Neural progenitor cell (in vitro differentiated cells): Measurements from ENCODE around the gene PPIL4. TPM values are rescaled to one million over a fixed set of nuclear protein-coding genes. Genes with fewer than 3 reads are reported as not detected.

Source experiments
- DNase-seq: peaks from one replicate; pipeline ENCODE4 v3.0.0-alpha.2; 2016; ENCODE audit warnings: low spot score
- H2AFZ ChIP-seq: fragments of 200-600 bp; sonication (generic); replicated peaks from 2 replicates; pipeline ENCODE4 v1.6.1; 2016; ENCODE audit warnings: antibody characterized with exemption
- H3F3A ChIP-seq: fragments of 200-600 bp; sonication (generic); 2 replicates; pipeline ENCODE4 v1.6.1; 2016; ENCODE audit warnings: antibody characterized with exemption, low read depth
- H3K27ac ChIP-seq: fragments of 200-600 bp; sonication (generic); 2 replicates; pipeline ENCODE4 v1.5.1; 2016; ENCODE audit warnings: mild to moderate bottlenecking
- H3K27me3 ChIP-seq: fragments of 200-600 bp; sonication (generic); 2 replicates; pipeline ENCODE4 v1.6.1; 2016; ENCODE audit warnings: mild to moderate bottlenecking, moderate library complexity
- H3K36me3 ChIP-seq: fragments of 200-600 bp; sonication (generic); 2 replicates; pipeline ENCODE4 v1.5.1; 2016
- H3K4me1 ChIP-seq: fragments of 200-600 bp; sonication (generic); 2 replicates; pipeline ENCODE4 v1.6.1; 2016; ENCODE audit warnings: mixed run types
- H3K4me2 ChIP-seq: fragments of 200-600 bp; sonication (generic); 2 replicates; pipeline ENCODE4 v1.6.1; 2016
- H3K4me3 ChIP-seq: fragments of 200-600 bp; sonication (generic); 2 replicates; pipeline ENCODE4 v1.5.1; 2016
- H3K79me2 ChIP-seq: fragments of 200-600 bp; sonication (generic); 2 replicates; pipeline ENCODE4 v1.6.1; 2016; ENCODE audit warnings: low read depth
- H3K9ac ChIP-seq: fragments of 200-600 bp; sonication (generic); 2 replicates; pipeline ENCODE4 v1.6.1; 2016
- H3K9me3 ChIP-seq: fragments of 200-600 bp; sonication (generic); 2 replicates; pipeline ENCODE4 v1.5.1; 2016; ENCODE audit warnings: low read depth
- H4K20me1 ChIP-seq: fragments of 200-600 bp; sonication (generic); 2 replicates; pipeline ENCODE4 v1.6.1; 2016; ENCODE audit warnings: low read depth
- H3K27ac Mint-ChIP-seq: 3 replicates; pipeline ENCODE4 v1.8.0; 2021; ENCODE audit warnings: mixed read lengths
- H3K27me3 Mint-ChIP-seq: 2 replicates; pipeline ENCODE4 v1.8.0; 2022; ENCODE audit warnings: low read depth, mild to moderate bottlenecking, inconsistent platforms, moderate library complexity, mixed read lengths; ENCODE audit not compliant: insufficient read depth
- H3K36me3 Mint-ChIP-seq: 3 replicates; pipeline ENCODE4 v1.8.0; 2021; ENCODE audit warnings: mixed read lengths
- H3K4me1 Mint-ChIP-seq: 3 replicates; pipeline ENCODE4 v1.8.0; 2021; ENCODE audit warnings: mixed read lengths
- H3K4me3 Mint-ChIP-seq: 3 replicates; pipeline ENCODE4 v1.8.0; 2021; ENCODE audit warnings: mild to moderate bottlenecking, moderate library complexity, mixed read lengths
- H3K9me3 Mint-ChIP-seq: 3 replicates; pipeline ENCODE4 v1.8.0; 2020; ENCODE audit warnings: mixed read lengths
- CTCF ChIP-seq: fragments of 200-600 bp; sonication (generic); IDR thresholded peaks from 2 replicates; pipeline ENCODE4 v1.5.1; 2017; ENCODE audit warnings: antibody characterized with exemption, mild to moderate bottlenecking
- EZH2 ChIP-seq: fragments of 200-600 bp; sonication (generic); IDR thresholded peaks from 2 replicates; pipeline ENCODE4 v1.6.1; 2017; ENCODE audit warnings: antibody characterized with exemption, mild to moderate bottlenecking, moderate library complexity
- EZH2phosphoT487 ChIP-seq: fragments of 200-600 bp; sonication (generic); IDR thresholded peaks from 2 replicates; pipeline ENCODE4 v1.6.1; 2017; ENCODE audit warnings: antibody characterized with exemption
- total RNA-seq: library from RNA; depleted of rRNA; stranded (reverse); fragments of >200 nt; gene quantifications from 2 replicates; pipeline ENCODE4 v1.2.3, GENCODE V29; 2015; ENCODE audit warnings: low replicate concordance

PPIL4 gene
- total RNA-seq, 1 donor from 2014 or later: 80.6 TPM

- no peaks in the 10 kb centered on the region for H3K36me3 ChIP-seq
- no peak overlapping the region for H3K9ac ChIP-seq
- H3K27me3 ChIP-seq: no peaks in the 10 kb centered on the region
- no peak overlapping the region for H3K4me2 ChIP-seq
- Mint-ChIP-seq H3K36me3 (no peaks in the 10 kb centered on the region), H3K27me3 (no peaks in the 10 kb centered on the region), H3K4me1 (no peaks in the 10 kb centered on the region), H3K4me3 (no peak overlapping the region), H3K9me3 (no peaks in the 10 kb centered on the region), H3K27ac (no peak overlapping the region)
- no peaks in the 10 kb centered on the region for H4K20me1 ChIP-seq
- no peaks in the 10 kb centered on the region for H3K79me2 ChIP-seq
- H3K27ac ChIP-seq: no peak overlapping the region
- no peaks in the 10 kb centered on the region for H3K9me3 ChIP-seq
- no peak for DNase-seq
- H3K4me1 ChIP-seq: no peaks in the 10 kb centered on the region
- no peaks in the 10 kb centered on the region for H3F3A ChIP-seq
- H3K4me3 ChIP-seq: no peak overlapping the region
- no peak overlapping the region for H2AFZ ChIP-seq
- TF ChIP-seq EZH2phosphoT487 (no peak), CTCF (no peak), EZH2 (no peak)
Measured at GRCh38 chr6:149493761-149494320, 52.0 kb downstream of the PPIL4 start.

DNA sequence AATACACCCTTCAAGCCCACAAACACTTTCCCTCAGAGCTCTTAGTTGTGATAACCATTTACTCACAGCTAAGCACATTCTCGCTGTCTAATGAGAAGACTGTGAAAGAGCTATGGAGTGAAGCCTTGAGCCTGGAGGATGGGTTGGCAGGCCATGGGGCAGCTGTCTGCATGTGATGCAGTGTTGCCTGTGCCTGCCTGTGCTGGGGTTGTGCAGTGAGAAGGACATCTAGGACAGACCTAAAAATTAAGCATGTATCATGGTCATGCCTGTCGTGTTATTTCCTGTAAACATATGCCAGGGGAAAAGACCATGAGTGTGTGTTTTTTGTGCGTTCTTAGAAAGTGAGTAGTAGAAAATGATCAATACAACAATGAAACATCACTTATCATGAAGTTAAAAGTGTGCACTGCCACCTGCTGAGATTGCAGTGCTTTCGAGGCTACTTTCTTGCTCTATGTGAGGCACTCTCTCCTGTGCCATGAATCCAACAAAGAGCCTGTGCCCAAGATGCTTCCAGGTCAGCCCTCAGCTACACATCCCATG is 53.0 kb downstream of the PPIL4 start:
- H3K36me3 Mint-ChIP-seq: no peaks in the 10 kb centered on the region
- Histone ChIP-seq H3K4me2 (no peak overlapping the region), H4K20me1 (no peaks in the 10 kb centered on the region), H3K9me3 (no peaks in the 10 kb centered on the region), H3K27ac (no peak overlapping the region), H3F3A (no peaks in the 10 kb centered on the region), H3K4me3 (no peak overlapping the region), H3K4me1 (no peaks in the 10 kb centered on the region), H2AFZ (no peak overlapping the region), H3K27me3 (no peaks in the 10 kb centered on the region), H3K79me2 (no peaks in the 10 kb centered on the region), H3K36me3 (no peaks in the 10 kb centered on the region), H3K9ac (no peak overlapping the region)
- TF ChIP-seq CTCF (no peak), EZH2 (no peak), EZH2phosphoT487 (no peak)
- no peaks in the 10 kb centered on the region for H3K27me3 Mint-ChIP-seq
- H3K4me1 Mint-ChIP-seq: no peaks in the 10 kb centered on the region
- no peaks in the 10 kb centered on the region for H3K9me3 Mint-ChIP-seq
- DNase-seq: no peak
- H3K4me3 Mint-ChIP-seq: no peak overlapping the region
- H3K27ac Mint-ChIP-seq: no peak overlapping the region

DNA sequence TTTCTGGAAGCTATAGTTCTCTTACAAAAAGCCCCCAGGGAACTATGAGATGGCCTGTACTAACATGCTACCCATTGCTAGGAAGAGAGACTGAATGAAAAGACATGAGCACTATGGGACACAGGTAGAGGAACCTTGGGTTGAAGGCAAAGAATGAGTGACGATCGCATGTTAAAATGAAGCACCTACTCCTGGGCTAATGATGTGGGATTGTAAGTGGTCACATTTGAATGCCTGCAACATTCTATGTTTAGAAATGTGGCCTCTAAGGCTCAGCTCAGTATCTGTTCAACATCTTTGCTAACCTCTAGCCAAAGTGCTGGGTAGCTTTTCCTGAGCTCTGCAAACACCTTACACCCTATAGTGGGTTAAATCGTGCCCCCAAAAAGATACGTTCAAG is 55.9 kb downstream of the PPIL4 start:
- no peak for DNase-seq
- H3K9me3 Mint-ChIP-seq: no peaks in the 10 kb centered on the region
- H3K27me3 ChIP-seq: no peaks in the 10 kb centered on the region
- no peak overlapping the region for H3K4me3 ChIP-seq
- H3K27ac Mint-ChIP-seq: no peak overlapping the region
- H3F3A ChIP-seq: no peaks in the 10 kb centered on the region
- H3K36me3 Mint-ChIP-seq: no peaks in the 10 kb centered on the region
- no peaks in the 10 kb centered on the region for H3K36me3 ChIP-seq
- no peak overlapping the region for H3K4me3 Mint-ChIP-seq
- H3K79me2 ChIP-seq: no peaks in the 10 kb centered on the region
- no peak for TF ChIP-seq EZH2phosphoT487
- no peak for TF ChIP-seq CTCF
- TF ChIP-seq EZH2: no peak
- H4K20me1 ChIP-seq: no peaks in the 10 kb centered on the region
- H3K9ac ChIP-seq: no peak overlapping the region
- H3K27me3 Mint-ChIP-seq: peaks cover 4% of the 10 kb centered on the region
- no peak overlapping the region for H3K27ac ChIP-seq
- H3K4me1 ChIP-seq: no peaks in the 10 kb centered on the region
- H3K4me2 ChIP-seq: no peak overlapping the region
- no peak overlapping the region for H2AFZ ChIP-seq
- no peaks in the 10 kb centered on the region for H3K9me3 ChIP-seq
- peaks cover 3% of the 10 kb centered on the region for H3K4me1 Mint-ChIP-seq
